ENCODE measurements around the gene BMX.

The BMX gene

DNA sequence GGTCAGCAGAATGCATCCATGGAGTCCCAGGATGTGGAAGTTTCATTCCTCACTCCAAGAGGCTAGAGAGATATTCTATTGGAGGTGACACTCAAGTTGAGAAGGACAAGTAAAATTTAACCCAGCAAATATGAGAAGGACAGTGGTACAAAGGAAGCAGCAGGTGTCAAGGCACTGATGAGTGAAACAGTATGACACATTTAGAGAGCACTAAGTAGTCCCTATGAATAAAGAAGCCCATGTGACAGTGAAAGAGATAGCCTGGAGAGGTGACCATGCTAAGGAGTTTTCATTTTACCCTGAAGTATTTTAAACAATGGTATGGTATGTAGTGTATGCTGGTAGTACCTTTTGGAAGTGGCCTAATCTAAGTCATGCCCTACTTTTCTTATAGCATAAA lies 9.2 kb downstream of the BMX start:
- no peak for DNase-seq

DNA sequence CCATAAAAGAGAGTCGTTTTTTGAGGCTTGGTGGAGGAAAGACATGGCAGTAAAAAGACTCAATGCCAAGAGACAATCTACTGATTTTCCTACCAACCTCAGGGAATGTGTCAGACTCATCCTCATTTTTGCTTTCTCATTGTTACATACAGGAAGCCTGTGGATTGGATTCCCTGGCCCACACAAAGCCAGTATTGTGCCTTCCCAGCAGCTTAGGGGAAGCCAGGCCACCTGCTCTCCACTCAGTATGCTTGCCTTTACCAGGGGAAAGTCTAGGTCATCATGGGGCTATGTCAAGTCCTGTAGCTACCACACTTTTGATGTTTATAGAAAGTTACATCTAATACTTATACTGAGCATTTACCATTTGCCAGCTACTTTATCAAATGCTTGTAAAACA lies 11.0 kb downstream of the BMX start:
- peak; percentile 84 for DNase-seq

DNA sequence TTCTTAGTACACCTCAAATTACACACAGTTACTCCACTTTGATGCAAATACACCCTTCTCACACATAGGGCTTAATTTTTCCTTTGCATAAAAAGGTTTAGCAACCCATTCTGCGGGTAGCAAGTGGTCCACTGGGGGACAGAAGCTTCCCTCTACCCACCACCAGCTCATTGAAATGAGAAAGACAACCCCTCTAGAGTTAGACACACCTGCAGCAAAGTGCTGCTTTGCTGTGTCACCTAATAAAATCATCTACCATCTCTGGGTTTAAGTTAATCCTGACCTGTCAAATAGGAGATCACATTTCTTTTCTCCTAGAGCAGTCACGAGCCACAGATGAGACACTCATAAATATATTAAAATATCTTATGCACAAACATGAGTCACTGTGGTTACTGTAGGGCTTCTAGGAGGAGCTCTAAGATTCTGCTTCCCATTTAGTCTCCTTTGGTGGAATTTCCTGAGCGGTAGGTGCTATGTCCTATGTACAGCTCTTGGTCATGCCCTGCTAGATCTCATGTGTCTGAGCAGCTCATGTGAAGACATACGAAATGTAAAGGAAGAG lies 11.9 kb downstream of the BMX start:
- peak; percentile 53 for DNase-seq

DNA sequence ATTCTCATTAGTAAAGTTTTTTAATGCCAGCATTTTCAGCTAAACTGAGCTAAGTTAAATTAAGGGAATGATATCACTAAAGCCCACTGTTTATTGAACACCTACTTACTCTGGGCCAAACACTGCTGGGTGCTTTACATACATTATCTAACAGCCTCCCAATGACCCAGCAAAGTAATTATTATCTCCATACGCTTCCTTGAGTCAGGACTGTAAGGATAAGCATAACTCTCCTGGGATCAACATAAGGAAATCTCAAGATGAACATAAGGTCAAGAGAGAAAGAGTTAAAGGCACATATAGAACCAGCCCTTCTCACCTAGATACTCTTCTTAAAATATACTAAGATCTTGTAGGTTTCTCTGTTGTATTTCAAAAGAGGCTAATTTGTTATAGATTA lies 13.7 kb downstream of the BMX start:
- no peak for DNase-seq

DNA sequence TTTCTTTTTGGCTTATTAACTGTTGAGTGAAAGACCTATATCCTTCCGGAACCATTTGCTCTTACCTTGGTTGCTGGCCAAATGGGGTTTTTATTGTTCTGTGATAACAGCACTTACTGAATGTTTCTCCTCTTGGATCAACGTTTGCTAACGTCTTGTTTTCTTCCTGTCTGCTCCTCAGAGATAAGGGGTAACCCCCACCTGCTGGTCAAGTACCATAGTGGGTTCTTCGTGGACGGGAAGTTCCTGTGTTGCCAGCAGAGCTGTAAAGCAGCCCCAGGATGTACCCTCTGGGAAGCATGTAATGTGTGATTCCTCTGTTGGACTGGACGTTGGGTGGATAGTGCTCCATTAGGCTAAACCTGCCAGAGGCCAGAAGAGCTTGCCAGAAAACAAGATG lies 15.3 kb downstream of the BMX start:
- no peak for DNase-seq

DNA sequence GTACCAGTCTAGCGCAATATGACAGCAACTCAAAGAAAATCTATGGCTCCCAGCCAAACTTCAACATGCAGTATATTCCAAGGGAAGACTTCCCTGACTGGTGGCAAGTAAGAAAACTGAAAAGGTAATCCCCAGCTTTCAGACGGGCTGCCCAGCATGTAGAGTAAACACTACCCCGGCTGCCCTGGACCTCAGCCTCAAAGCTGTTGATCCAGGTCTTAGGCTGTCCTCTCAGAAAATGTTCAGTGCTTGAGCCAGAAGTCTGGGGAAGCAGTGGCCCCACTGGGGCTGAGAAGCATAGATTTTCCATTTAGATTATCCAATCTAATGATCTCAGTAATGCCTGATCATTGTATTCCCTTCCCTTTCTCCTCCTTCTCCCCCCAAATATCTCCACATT lies 21.9 kb downstream of the BMX start:
- DNase-seq, result no peak

DNA sequence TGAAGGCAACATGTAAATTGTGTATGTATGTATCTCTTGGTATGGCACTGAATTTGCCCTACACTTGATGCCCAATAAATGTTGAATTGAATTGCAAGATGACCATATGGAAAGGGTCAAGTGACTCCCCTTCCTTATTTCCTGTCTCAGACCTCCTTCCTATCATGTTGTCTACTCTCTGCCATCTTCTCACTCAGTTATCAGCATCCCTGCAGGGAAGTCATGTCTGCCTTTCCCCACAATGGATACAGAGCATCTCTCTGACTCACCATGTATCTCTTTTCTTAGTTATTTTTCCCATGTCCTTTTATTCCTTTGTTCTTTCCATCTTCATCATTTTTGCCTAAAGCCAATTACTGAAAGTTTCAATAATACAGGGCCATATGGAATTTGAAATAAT lies 22.5 kb downstream of the BMX start:
- DNase-seq, result no peak

DNA sequence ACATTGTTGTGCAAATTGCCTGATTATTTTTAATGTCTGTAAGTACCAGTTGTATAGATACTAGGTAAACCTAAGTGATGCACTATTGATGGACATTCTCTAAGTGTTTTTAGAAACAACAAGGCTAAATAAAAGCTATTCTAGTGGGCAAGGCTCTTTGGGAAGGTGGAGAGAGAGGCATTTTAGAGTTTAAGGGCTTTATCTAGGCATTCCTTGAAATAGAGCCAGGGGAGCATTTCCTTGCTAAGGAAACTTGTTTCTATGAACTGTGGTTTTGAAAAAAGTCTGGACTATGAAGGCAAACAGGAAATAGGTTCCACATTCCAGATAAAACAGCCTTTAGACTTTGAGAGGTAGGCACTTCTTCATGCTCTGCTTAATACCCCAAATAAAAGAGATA lies 23.8 kb downstream of the BMX start:
- no peak for DNase-seq

DNA sequence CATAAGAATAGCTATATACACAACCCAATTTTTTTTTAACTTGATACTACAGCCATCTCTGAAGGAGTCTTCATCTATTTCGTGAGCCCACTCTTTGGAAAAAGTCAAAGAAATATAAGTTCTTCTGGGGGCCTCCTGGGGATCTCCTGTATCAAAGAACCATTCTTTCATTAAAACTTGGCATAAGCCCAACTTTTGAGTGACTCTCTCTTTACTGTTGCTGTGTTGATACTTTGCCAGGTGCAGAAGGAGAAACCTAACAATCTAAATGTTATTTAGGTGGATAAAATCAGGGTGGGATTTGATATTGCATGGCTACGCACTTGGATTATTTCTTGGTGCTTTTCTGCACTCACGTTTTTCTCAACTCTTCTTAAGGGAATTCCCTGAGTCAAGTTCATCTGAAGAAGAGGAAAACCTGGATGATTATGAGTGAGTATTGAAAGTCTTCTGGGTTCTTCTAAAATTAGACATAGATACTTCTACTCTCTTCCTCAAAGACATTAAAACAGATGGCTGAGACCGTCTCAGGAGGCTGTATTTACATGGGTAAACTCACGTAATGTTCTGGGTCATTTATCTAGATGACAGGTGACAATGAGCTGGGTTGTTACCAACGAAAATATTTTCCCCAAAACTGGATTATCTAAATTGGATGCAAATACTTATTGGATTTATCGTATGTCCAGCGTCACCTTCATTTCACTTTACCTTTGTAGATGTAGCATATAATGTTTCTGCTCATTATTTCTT lies 25.2 kb downstream of the BMX start:
- DNase-seq, result peak; percentile 87

DNA sequence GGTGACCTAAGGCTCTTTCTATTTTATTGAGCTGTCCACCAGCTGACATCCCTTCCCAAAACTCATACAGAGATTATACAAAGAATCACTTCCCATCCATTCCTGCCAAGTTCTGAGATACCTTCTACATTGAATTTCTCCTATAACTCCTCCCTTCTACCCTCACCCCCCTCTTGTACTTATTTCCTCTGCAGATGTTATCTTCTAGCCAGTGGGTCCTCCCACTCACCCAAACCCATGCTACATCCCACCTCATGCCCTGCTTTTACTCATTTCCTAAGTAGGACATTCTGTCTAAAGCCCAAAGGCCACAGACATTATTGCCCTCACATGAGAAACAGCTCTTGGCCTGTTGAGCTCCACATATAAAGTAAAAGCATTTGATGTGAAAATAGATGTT lies 28.6 kb downstream of the BMX start:
- no peak for DNase-seq

DNA sequence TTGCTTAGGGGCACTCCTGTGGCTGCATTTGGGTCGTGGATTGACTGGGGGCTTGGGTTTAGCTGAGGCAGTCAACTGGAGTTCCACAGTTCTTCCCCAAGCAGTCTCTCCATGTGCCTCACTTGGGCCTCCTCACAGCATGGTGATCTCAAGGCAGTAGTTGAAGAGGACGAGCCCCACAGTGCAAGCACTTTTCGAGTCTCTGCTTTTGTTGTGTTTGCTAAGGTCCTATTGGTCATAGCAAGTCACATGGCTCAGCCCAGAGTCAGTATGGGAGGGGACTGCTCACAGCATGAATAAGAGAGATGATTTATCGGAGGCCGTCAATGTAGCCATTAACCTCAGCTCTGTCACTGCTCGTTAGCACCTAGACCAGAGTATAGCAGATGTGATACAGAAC lies 29.7 kb downstream of the BMX start:
- DNase-seq, result no peak

DNA sequence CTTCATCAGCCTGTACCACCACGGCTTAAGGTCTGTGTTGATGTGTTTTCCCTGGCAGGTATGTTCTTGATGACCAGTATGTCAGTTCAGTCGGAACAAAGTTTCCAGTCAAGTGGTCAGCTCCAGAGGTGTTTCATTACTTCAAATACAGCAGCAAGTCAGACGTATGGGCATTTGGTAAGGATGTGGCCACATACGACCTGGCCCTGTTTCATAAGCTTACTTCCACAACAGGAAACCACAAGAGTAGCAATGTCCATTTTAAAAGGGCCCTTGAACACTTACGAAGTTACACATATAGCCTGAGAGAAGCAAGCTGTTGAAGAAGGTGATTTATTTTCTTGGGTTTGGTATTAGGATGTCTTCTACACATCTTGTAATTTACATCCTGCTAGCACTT lies 46.1 kb downstream of the BMX start:
- no peak for DNase-seq

DNA sequence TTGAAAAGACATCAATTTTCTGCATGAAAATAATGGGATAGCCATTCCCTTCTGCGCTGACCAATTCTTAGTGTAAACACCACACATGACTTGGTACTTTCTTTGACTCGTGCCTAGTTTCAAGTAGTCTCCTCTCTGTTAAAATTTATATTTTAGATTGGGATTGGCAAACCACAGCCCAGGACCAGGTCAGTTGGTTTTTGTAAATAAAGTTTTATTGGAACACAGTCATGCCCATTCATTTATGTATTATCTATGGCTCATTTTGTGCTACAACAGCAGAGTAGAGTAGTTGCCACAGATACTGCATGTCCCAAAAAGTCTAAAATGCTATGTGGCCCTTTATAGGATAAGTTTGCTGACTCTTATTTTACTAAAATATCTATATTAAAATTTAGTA lies 46.7 kb downstream of the BMX start:
- no peak for DNase-seq

DNA sequence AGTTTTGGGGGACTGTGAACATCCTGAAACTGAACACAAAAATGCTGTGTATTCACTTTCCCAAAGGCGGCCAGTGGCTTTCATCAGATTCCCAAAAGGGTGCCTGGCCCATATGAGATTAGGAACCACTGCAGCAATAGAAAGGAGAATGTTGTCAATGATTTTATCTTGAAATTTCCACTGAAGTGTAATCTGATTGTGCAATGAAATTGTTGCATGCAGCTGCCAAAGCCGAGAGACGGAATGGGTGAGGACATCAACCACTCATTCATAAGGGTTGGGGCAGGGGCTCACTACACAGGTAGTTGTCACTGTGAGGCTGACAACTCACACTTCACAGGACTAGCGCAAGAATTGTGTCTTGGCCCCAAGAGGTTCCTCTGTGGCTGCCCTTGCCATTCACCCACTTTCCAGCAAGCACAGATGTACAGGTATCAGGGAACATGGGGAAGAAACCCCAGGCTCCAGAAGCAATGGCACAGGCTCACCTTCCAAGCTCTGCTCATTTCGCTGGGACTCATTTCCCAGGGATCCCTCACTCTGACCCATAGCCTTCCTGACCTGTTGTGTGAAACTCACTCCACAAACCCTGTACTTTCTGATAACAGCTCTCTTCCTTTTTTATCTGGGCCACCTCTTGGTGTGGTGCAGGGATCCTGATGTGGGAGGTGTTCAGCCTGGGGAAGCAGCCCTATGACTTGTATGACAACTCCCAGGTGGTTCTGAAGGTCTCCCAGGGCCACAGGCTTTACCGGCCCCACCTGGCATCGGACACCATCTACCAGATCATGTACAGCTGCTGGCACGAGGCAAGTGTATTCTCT lies 48.8 kb downstream of the BMX start:
- DNase-seq, result no peak

DNA sequence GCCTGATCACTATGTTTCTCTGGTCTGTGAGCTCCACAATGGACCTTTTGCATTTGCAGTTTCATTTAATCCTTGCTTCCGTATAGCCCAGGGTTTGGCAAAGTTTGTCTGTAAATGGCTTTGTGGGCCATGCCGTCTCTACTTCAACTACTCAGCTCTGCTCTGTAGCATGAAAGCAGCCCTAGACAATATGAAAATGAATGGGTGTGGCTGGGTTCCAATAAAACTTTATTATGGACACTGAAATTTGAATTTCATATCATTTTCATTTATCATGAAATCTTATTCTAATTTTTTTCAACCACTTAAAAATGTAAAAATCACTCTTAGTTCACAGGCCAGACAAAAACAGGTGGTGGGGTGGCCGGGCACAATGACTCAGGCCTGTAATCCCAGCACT lies 58.6 kb downstream of the BMX start:
- DNase-seq, result peak; percentile 42

DNA sequence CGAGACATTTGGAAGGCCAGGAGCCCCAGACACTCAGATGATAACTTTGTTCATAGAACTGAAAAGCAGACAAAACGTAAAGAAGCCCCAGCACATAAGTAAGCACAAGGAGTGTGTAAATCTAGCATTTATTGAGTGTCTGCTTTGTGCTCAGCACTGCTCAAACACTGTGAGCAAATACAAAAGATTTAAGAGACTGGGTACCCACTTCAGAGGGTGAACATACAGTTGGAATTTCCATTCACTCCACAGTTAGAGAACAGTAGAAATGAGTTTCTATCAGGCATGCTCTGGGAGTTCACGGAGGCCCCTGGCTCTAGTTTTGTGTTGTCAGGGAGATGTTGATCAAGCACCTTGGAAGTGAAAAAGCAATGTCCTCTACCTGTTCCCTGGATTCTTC lies 60.3 kb downstream of the BMX start:
- DNase-seq, result no peak

DNA sequence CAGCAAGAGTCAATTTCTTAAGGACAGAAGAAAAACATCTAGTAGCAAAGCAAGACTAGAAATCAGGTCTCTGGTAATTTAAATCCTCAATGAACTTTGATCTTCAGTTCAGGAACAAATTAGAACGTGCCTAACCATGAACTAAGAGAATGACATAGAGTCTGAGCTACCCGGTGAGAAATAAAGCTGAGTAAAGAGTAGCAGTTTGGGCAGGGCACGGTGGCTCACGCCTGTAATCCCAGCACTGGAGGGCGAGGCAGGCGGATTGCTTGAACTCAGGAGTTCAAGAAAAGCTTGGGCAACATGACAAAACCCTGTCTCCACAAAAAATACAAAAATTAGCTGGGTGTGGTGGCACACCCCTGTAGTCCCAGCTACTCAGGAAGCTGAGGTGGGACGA lies 62.4 kb downstream of the BMX start:
- DNase-seq, result no peak

DNA sequence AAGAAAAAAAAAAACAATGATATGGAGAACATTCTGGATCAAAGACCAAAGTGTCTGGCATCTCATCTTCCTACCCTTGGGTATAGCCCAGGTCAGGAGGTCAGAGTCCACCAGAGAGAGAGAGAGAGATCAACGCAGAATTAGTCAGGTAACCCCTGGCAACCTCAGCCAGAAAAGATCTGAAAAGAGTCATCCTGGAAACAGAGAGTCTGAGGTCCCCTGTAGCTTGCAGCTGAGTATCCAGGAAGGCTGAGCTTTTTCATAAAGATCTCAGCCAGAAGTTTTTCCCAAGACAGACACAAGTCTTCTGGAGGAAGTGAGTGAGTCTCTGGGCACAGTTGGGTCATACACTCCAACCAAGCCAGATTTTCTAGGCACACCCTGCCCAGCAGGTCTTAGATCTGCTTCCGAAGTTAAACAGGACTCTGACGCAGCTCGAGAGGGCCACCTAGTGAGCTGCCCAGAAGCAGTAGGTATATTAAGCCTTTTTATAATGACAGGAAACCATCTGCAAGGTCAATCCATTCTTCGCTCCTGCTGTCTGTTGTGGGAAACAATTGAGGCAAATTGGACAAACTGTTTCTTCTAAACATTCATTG lies 64.5 kb downstream of the BMX start:
- DNase-seq, result peak; percentile 62

DNA sequence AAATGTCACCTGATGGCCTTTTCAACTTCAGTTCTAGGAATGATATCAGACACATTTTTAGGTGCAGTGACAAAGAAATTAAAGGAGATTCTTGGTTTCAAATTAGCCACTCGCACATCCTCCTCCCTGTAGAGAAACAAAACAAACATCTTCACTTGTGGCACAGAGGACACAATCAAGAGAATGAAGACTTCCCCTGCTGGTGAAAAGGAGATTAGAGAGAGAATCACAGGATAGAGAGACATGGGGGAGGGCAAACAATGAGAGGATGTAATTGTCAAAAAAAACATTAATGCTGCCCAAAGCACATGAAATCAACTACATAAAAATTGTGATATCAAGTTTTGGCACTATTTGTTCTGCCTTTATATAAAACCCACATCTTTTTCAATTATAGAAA lies 65.6 kb downstream of the BMX start:
- peak; percentile 4 for DNase-seq

DNA sequence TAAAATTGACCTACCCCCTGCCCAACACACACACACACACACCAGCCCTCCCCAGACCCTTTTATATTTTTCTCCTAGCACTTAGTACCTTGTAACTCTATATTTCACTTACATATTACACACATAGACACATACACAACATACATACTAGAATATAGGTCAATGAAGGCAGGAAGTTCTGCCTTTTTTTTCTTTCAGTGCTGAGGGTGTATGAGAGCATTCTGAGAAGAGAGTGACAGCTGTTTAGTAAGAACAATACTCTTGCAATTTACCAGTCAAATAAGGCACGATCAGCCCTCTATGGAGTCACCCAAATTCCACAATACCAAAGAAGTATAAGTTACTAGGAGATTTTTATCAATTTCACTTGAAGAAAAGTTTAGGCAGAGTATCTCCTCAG lies 66.7 kb downstream of the BMX start:
- DNase-seq, result no peak

DNA sequence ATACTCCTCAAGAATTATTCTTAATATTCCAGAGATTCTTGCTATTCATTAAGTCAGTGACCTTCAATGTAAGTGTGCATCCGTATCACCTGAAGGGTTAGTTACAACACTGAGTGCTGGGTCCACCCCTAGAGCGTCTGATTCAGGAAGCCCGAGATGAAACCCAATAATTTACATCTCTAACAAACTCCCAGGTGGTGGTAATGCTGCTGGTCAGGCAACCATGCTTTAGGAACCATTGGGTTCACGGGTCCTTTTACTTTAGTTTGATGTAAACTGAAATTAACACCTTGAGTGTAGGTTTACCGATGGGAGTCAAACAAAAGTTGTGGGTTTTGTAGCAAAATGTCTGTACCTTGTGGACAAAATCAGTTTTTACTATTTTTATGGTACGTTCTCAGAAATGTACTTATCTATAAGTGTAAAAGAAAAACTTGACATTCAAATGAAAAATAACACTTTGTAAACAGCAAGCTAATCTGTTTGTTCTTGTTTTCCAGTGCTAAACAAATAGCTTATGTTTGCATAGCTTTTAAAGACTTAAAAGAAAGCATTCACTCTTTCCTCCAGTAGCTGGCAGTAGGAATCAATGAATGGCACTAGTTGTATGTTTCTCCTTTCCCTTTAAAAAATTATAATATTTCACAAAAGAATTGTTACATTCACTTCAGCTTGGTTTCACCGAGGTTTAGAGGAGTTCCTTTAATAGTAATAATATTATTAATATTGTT lies 67.4 kb downstream of the BMX start:
- DNase-seq, result peak; percentile 59

DNA sequence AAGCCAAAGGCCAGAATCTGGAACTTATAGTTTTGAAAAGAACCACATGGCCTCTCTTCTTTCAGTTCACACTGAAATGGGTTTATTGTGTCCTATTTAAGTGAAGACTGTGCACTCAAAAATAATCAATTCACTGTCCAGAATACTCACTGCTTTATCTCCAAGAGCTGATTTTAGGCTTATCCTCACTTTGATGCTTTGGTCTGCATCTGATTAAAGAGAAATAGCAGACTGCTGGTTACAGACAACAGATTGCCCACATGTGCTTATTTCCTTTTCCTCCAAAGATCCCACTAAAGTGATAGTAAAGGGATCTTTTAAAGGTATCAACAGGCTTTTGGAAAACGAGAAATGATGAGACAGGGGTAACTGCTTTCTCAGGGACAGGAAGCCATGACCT lies 69.5 kb downstream of the BMX start:
- DNase-seq, result no peak

DNA sequence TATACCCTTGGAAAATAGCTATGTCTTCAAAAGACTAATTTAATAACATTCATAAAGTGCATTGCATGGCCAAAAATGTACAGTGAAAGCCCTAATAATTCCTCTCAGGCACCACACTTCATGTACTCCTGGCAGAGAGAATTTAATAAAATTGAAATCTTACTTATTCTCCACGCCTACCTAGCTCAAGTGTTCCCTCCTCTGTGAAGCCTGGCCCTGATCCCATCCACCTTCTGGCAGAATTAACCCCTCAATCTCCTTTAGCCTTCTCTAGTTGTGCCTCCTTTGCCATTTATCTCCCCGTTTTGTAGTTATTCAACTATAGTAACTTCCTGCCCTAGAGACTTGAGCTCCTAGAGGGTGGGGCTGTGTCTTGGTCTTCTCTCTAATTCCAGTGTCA lies 73.4 kb downstream of the BMX start:
- no peak for DNase-seq
